GM18511 (cell line): ENCODE measurements around the gene CYFIP1.
A peak's percentile ranks its signal among the peaks of the same experiment; 100 is the strongest.

Experiments used
- ATAC-seq: cut with Tn5 transposase; IDR thresholded peaks from one replicate; pipeline ENCODE4 v1.9.1; 2021; ENCODE audit warnings: mild to moderate bottlenecking, moderate library complexity; ENCODE audit not compliant: unreplicated experiment

Gene CYFIP1

GRCh38 chr15:22919171-22919570 is 61.0 kb downstream of the CYFIP1 start:
- no peak for ATAC-seq

- no peak for ATAC-seq
Measured at GRCh38 chr15:22918596-22919140, 61.5 kb downstream of the CYFIP1 start.

- no peak for ATAC-seq
Measured at GRCh38 chr15:22918056-22918455, 62.1 kb downstream of the CYFIP1 start.

GRCh38 chr15:22917556-22917955 is 62.6 kb downstream of the CYFIP1 start:
- no peak for ATAC-seq

- no peak for ATAC-seq
Measured at GRCh38 chr15:22916606-22917350, 63.4 kb downstream of the CYFIP1 start.

- ATAC-seq, result no peak
Measured at GRCh38 chr15:22915866-22916515, 64.2 kb downstream of the CYFIP1 start.

- ATAC-seq, result no peak
Measured at GRCh38 chr15:22913646-22914380, 66.4 kb downstream of the CYFIP1 start.

- ATAC-seq, result no peak
Measured at GRCh38 chr15:22912256-22912655, 67.9 kb downstream of the CYFIP1 start.

- no peak for ATAC-seq
Measured at GRCh38 chr15:22911306-22911705, 68.9 kb downstream of the CYFIP1 start.

- ATAC-seq, result no peak
Measured at GRCh38 chr15:22908830-22909229, 71.3 kb downstream of the CYFIP1 start.

GRCh38 chr15:22907161-22907950 is 72.8 kb downstream of the CYFIP1 start:
- ATAC-seq, result no peak

GRCh38 chr15:22904736-22905135 is 75.4 kb downstream of the CYFIP1 start:
- no peak for ATAC-seq

- ATAC-seq, result no peak
Measured at GRCh38 chr15:22903961-22904534, 76.1 kb downstream of the CYFIP1 start.

- ATAC-seq, result no peak
Measured at GRCh38 chr15:22903427-22903826, 76.7 kb downstream of the CYFIP1 start.

- no peak for ATAC-seq
Measured at GRCh38 chr15:22902981-22903380, 77.2 kb downstream of the CYFIP1 start.

GRCh38 chr15:22902578-22902977 is 77.6 kb downstream of the CYFIP1 start:
- ATAC-seq, result no peak

GRCh38 chr15:22902046-22902445 is 78.1 kb downstream of the CYFIP1 start:
- no peak for ATAC-seq

- peak; percentile 88 for ATAC-seq
Measured at GRCh38 chr15:22895465-22896190, 84.5 kb downstream of the CYFIP1 start.

GRCh38 chr15:22893881-22894280 is 86.3 kb downstream of the CYFIP1 start:
- no peak for ATAC-seq

- ATAC-seq, result no peak
Measured at GRCh38 chr15:22893081-22893480, 87.1 kb downstream of the CYFIP1 start.
